SK-N-SH treated with all-trans-retinoic acid at 6 μM for 48 hours (cell line): ENCODE data around the gene TRIP11.

Experiments used
- ATAC-seq: fragments of 200-7000 bp; cut with Tn5 transposase; 3 replicates; pipeline ENCODE4 v1.9.1; 2020; ENCODE audit warnings: mild to moderate bottlenecking, moderate library complexity
- ARNTL ChIP-seq: fragments of 450-650 bp; formaldehyde crosslinking; IDR thresholded peaks from 2 replicates; pipeline ENCODE4 v1.5.0; 2020; ENCODE audit warnings: low read depth, mild to moderate bottlenecking, moderate library complexity, borderline replicate concordance
- BACH2 ChIP-seq: fragments of 250-450 bp; sonication (Bioruptor Pico); IDR thresholded peaks from 2 replicates; pipeline ENCODE4 v1.9.0; 2021; ENCODE audit warnings: mild to moderate bottlenecking, borderline replicate concordance
- CSDC2 ChIP-seq: fragments of 250-450 bp; sonication (Bioruptor Pico); IDR thresholded peaks from 2 replicates; pipeline ENCODE4 v1.5.0; 2020; ENCODE audit warnings: mild to moderate bottlenecking, moderate library complexity
- ESRRG ChIP-seq: fragments of 250-450 bp; sonication (Bioruptor Pico); IDR thresholded peaks from 2 replicates; pipeline ENCODE4 v1.6.1; 2021; ENCODE audit warnings: mild to moderate bottlenecking
- ISL1 ChIP-seq: fragments of 250-450 bp; sonication (Bioruptor Pico); IDR thresholded peaks from 2 replicates; pipeline ENCODE4 v2.1.2; 2022; ENCODE audit warnings: mild to moderate bottlenecking, moderate library complexity
- OSR1 ChIP-seq: fragments of 250-450 bp; sonication (Bioruptor Pico); IDR thresholded peaks from 2 replicates; pipeline ENCODE4 v1.8.0; 2022; ENCODE audit warnings: moderate library complexity, mild to moderate bottlenecking, inconsistent platforms
- PPARA ChIP-seq: fragments of 250-450 bp; sonication (Bioruptor Pico); IDR thresholded peaks from 2 replicates; pipeline ENCODE4 v1.5.0; 2020; ENCODE audit warnings: mild to moderate bottlenecking, borderline replicate concordance
- RARB ChIP-seq: fragments of 250-450 bp; sonication (Bioruptor Pico); IDR thresholded peaks from 2 replicates; pipeline ENCODE4 v1.8.0; 2021; ENCODE audit warnings: mild to moderate bottlenecking, moderate library complexity
- TOX ChIP-seq: fragments of 250-450 bp; sonication (Bioruptor Pico); IDR thresholded peaks from 2 replicates; pipeline ENCODE4 v1.8.0; 2021; ENCODE audit warnings: mild to moderate bottlenecking, moderate library complexity, borderline replicate concordance
- ZC3H10 ChIP-seq: fragments of 250-450 bp; sonication (Bioruptor Pico); IDR thresholded peaks from 2 replicates; pipeline ENCODE4 v1.5.1; 2021; ENCODE audit warnings: mild to moderate bottlenecking, moderate library complexity
- ZFP3 ChIP-seq: fragments of 250-450 bp; sonication (Bioruptor Pico); IDR thresholded peaks from 2 replicates; pipeline ENCODE4 v1.5.0; 2020; ENCODE audit warnings: mild to moderate bottlenecking, moderate library complexity
- ZNF565 ChIP-seq: fragments of 450-650 bp; formaldehyde crosslinking; conservative IDR thresholded peaks from 2 replicates; pipeline ENCODE4 v1.5.0; 2020; ENCODE audit warnings: low read depth, mild to moderate bottlenecking, moderate library complexity
- ZNF70 ChIP-seq: fragments of 450-650 bp; formaldehyde crosslinking; IDR thresholded peaks from 2 replicates; pipeline ENCODE4 v1.5.0; 2020; ENCODE audit warnings: mild to moderate bottlenecking, moderate library complexity
- ZNF8 ChIP-seq: fragments of 450-650 bp; formaldehyde crosslinking; IDR thresholded peaks from 2 replicates; pipeline ENCODE4 v1.5.0; 2020; ENCODE audit warnings: mild to moderate bottlenecking, moderate library complexity
- TF ChIP-seq, protein P1 (sequence below): fragments of 250-450 bp; sonication (Bioruptor Pico); IDR thresholded peaks from 2 replicates; pipeline ENCODE4 v1.8.0; 2020; ENCODE audit warnings: mild to moderate bottlenecking, moderate library complexity, borderline replicate concordance
- TF ChIP-seq, protein P2 (sequence below): fragments of 250-450 bp; sonication (Bioruptor Pico); IDR thresholded peaks from 2 replicates; pipeline ENCODE4 v1.5.1; 2021; ENCODE audit warnings: mild to moderate bottlenecking, moderate library complexity
- TF ChIP-seq, protein P3 (sequence below): fragments of 250-450 bp; sonication (Bioruptor Pico); IDR thresholded peaks from 2 replicates; pipeline ENCODE4 v1.8.0; 2021; ENCODE audit warnings: low read depth, mild to moderate bottlenecking, moderate library complexity, borderline replicate concordance
- TF ChIP-seq, protein P4 (sequence below): fragments of 250-450 bp; sonication (Bioruptor Pico); IDR thresholded peaks from 2 replicates; pipeline ENCODE4 v1.5.0; 2020; ENCODE audit warnings: mild to moderate bottlenecking, moderate library complexity
- TF ChIP-seq, protein P5 (sequence below): fragments of 250-450 bp; sonication (Bioruptor Pico); IDR thresholded peaks from 2 replicates; pipeline ENCODE4 v1.5.1; 2020; ENCODE audit warnings: low read depth, mild to moderate bottlenecking, moderate library complexity

TRIP11 gene

DNA sequence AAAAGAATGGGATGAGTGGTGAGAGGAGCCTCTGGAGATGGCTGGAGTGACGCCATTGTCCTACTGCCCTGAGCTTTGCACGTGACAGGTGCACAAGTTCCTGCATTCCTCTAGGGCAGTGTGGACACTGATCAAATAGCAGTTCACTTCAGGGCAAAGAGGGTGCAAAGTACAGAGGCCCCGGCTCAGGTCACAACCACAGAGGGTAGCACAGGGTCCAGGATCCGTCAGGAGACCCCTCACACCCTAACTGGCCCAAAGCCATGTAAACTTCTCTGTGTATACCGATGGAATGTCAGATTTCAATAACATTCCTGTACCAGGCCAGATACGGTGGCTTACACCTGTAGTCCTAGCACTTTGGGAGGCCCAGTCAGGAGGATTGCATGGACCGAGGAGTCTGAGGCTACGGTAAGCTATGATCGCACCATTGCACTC is 82.0 kb downstream of the TRIP11 start:
- no peak for ATAC-seq
- no peak for TF ChIP-seq BACH2 (CRISPR knock-in tag)
- TF ChIP-seq PPARA = no peak
- TF ChIP-seq ISL1 (CRISPR knock-in tag) = no peak
- TF ChIP-seq, all 23 proteins: peak for 0

DNA sequence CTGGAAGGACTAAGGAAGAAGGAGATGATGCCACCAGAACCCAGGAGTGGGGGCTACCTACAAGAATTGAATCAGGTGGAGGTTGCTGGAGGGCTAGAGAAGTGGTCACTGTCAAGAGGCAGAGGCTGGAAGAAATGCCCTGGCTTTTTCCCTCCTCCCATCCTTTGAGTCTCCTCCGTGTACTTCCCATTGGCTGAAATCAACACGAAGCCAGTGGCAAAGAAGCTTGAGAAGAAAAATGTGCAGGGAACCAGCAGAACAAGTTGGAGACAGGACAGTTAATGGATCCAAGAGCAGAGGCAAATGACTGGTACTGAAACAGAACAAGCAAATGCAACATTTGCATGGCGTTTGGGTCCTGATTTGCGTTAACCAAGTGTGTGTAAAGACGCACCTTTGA is 83.2 kb downstream of the TRIP11 start:
- ATAC-seq = no peak
- TF ChIP-seq ZFP3 (CRISPR knock-in tag) (no peak), CSDC2 (CRISPR knock-in tag) (no peak), ZNF565 (CRISPR knock-in tag) (no peak)
- TF ChIP-seq, all 23 proteins: peak for 0

DNA sequence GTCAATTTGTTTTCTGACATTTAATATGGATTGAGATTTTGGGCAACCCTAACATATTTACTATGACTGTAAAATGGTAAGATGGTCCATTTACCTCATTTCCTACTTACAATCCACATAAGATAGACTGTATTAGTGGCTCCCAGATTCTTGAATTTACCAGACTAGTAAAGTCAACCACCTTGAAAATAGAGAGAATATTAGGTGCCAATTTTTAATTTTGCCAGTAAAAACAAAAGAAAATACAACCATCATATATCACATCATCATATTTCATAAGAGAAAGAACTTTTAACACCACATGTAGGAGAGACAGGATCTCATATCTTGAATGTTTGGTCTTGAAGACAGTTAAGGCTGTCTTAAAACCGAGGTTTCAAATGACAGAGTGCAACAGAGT is 84.7 kb downstream of the TRIP11 start:
- ATAC-seq = no peak
- TF ChIP-seq RARB (CRISPR knock-in tag) (no peak), ISL1 (CRISPR knock-in tag) (no peak), CSDC2 (CRISPR knock-in tag) (no peak), ZNF8 (CRISPR knock-in tag) (no peak), OSR1 (CRISPR knock-in tag) (no peak)
- TF ChIP-seq, protein P1, sequence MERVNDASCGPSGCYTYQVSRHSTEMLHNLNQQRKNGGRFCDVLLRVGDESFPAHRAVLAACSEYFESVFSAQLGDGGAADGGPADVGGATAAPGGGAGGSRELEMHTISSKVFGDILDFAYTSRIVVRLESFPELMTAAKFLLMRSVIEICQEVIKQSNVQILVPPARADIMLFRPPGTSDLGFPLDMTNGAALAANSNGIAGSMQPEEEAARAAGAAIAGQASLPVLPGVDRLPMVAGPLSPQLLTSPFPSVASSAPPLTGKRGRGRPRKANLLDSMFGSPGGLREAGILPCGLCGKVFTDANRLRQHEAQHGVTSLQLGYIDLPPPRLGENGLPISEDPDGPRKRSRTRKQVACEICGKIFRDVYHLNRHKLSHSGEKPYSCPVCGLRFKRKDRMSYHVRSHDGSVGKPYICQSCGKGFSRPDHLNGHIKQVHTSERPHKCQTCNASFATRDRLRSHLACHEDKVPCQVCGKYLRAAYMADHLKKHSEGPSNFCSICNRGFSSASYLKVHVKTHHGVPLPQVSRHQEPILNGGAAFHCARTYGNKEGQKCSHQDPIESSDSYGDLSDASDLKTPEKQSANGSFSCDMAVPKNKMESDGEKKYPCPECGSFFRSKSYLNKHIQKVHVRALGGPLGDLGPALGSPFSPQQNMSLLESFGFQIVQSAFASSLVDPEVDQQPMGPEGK (CRISPR knock-in tag) = no peak
- TF ChIP-seq, protein P2, sequence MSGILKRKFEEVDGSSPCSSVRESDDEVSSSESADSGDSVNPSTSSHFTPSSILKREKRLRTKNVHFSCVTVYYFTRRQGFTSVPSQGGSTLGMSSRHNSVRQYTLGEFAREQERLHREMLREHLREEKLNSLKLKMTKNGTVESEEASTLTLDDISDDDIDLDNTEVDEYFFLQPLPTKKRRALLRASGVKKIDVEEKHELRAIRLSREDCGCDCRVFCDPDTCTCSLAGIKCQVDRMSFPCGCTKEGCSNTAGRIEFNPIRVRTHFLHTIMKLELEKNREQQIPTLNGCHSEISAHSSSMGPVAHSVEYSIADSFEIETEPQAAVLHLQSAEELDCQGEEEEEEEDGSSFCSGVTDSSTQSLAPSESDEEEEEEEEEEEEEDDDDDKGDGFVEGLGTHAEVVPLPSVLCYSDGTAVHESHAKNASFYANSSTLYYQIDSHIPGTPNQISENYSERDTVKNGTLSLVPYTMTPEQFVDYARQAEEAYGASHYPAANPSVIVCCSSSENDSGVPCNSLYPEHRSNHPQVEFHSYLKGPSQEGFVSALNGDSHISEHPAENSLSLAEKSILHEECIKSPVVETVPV (CRISPR knock-in tag) = no peak
- TF ChIP-seq, protein P3, sequence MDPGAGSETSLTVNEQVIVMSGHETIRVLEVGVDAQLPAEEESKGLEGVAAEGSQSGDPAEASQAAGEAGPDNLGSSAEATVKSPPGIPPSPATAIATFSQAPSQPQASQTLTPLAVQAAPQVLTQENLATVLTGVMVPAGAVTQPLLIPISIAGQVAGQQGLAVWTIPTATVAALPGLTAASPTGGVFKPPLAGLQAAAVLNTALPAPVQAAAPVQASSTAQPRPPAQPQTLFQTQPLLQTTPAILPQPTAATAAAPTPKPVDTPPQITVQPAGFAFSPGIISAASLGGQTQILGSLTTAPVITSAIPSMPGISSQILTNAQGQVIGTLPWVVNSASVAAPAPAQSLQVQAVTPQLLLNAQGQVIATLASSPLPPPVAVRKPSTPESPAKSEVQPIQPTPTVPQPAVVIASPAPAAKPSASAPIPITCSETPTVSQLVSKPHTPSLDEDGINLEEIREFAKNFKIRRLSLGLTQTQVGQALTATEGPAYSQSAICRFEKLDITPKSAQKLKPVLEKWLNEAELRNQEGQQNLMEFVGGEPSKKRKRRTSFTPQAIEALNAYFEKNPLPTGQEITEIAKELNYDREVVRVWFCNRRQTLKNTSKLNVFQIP (CRISPR knock-in tag) = no peak

DNA sequence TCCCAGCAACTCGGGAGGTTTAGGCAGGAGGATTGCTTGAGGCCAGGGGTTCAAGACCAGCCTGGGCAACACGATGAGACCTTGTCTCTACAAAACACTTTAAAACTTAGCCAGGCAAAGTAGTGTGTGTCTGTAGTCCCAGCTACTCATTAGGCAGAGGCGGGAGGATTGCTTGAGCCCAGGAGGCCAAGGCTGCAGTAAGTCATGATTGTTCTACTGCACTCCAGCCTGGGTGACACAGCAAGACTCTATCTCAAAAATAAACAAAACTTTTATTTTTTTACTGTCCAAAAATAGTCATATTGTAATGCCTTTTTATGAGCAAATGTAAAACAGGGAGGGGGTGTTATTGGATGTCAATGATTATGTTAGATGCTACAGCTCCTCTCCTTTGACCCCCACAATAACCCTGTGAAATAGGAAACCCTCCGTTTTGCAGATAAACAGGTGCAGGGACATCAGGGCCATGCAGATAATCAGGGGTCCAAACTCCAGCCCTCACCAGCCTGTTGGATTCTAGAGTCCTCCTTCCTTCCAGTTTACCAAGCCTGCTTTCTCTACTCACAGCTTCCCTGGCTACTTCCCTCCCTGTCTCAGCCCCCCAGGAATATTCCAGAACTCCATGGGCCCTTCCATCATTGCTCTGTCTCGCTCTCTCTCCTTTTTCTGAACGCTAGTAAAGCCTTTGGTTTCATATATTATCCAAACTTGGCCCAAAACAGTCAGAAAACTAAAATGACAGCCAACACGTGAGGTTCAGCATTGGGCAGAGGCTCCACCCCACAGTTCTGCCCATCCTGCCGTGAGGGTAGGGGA is 86.5 kb downstream of the TRIP11 start:
- no peak for ATAC-seq
- no peak for TF ChIP-seq BACH2 (CRISPR knock-in tag)
- no peak for TF ChIP-seq ZNF8 (CRISPR knock-in tag)
- no peak for TF ChIP-seq ISL1 (CRISPR knock-in tag)
- no peak for TF ChIP-seq ZC3H10 (CRISPR knock-in tag)
- TF ChIP-seq RARB (CRISPR knock-in tag) = no peak
- TF ChIP-seq, protein P4, sequence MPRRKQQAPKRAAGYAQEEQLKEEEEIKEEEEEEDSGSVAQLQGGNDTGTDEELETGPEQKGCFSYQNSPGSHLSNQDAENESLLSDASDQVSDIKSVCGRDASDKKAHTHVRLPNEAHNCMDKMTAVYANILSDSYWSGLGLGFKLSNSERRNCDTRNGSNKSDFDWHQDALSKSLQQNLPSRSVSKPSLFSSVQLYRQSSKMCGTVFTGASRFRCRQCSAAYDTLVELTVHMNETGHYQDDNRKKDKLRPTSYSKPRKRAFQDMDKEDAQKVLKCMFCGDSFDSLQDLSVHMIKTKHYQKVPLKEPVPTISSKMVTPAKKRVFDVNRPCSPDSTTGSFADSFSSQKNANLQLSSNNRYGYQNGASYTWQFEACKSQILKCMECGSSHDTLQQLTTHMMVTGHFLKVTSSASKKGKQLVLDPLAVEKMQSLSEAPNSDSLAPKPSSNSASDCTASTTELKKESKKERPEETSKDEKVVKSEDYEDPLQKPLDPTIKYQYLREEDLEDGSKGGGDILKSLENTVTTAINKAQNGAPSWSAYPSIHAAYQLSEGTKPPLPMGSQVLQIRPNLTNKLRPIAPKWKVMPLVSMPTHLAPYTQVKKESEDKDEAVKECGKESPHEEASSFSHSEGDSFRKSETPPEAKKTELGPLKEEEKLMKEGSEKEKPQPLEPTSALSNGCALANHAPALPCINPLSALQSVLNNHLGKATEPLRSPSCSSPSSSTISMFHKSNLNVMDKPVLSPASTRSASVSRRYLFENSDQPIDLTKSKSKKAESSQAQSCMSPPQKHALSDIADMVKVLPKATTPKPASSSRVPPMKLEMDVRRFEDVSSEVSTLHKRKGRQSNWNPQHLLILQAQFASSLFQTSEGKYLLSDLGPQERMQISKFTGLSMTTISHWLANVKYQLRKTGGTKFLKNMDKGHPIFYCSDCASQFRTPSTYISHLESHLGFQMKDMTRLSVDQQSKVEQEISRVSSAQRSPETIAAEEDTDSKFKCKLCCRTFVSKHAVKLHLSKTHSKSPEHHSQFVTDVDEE (CRISPR knock-in tag) = no peak
- TF ChIP-seq, protein P1 (CRISPR knock-in tag) = no peak
- TF ChIP-seq, protein P2 (CRISPR knock-in tag) = no peak
- TF ChIP-seq ZNF70 (CRISPR knock-in tag) = no peak
- TF ChIP-seq ZNF565 (CRISPR knock-in tag) = no peak
- no peak for TF ChIP-seq ESRRG
- TF ChIP-seq, protein P5, sequence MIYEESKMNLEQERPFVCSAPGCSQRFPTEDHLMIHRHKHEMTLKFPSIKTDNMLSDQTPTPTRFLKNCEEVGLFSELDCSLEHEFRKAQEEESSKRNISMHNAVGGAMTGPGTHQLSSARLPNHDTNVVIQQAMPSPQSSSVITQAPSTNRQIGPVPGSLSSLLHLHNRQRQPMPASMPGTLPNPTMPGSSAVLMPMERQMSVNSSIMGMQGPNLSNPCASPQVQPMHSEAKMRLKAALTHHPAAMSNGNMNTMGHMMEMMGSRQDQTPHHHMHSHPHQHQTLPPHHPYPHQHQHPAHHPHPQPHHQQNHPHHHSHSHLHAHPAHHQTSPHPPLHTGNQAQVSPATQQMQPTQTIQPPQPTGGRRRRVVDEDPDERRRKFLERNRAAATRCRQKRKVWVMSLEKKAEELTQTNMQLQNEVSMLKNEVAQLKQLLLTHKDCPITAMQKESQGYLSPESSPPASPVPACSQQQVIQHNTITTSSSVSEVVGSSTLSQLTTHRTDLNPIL (CRISPR knock-in tag) = no peak
- TF ChIP-seq, protein P3 (CRISPR knock-in tag) = no peak
- TF ChIP-seq CSDC2 (CRISPR knock-in tag) = no peak
- no peak for TF ChIP-seq TOX (CRISPR knock-in tag)
- no peak for TF ChIP-seq ARNTL
